ENCODE data around the gene SESN1.
"Not testable (repeated sequence)": the region's sequence is repeated elsewhere in the genome, so short reads cannot be mapped to it uniquely, and the experiment has no call there.

Gene SESN1

DNA sequence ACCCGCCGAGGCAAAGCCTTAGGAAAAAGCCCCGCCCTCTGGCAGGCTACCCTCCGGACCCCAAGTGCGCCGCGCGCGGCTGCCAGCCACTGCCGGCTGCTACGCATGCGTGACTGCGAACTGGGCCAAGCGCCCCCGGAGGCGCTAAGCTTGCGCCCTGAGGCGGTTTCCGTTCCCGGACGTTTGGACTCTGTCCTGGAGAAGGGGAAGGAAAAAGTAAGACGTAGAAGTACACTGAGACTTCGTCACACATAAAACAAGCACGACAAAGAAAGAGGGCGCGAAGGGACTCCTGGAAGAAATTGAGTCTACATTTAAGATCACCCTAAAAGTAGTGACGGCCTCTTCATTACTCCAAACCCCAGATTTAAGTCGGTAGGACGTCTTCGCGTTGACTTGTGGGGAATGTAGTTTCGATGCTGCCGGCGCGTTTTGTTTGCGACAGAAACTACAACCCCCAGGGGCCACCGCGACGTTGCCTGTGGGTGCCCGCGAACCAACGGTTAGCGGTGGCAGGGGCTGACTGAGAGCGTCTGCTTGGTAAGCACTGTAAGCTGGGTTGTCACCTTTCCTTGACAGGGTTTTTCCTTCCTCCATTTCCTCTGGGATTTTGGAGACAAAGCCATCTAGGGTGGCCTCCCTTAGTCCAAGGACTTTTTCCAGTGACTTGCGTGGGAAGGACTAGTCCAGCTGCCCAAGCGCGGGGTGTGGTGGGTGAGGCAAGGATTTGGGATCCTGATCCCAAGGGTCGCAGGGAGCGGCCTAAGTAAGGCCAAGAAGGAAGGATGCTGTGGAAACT, 589 bp upstream of the SESN1 start, which contains the start of gene CEP57L1:
CEP57L1 (plus strand) TSS at position 472 of the 799 bp plus-strand sequence. CDS start 49,715 bp downstream, outside the sequence.
- peak; percentile 92 for DNase-seq (ENCODE audit: low read depth)

DNA sequence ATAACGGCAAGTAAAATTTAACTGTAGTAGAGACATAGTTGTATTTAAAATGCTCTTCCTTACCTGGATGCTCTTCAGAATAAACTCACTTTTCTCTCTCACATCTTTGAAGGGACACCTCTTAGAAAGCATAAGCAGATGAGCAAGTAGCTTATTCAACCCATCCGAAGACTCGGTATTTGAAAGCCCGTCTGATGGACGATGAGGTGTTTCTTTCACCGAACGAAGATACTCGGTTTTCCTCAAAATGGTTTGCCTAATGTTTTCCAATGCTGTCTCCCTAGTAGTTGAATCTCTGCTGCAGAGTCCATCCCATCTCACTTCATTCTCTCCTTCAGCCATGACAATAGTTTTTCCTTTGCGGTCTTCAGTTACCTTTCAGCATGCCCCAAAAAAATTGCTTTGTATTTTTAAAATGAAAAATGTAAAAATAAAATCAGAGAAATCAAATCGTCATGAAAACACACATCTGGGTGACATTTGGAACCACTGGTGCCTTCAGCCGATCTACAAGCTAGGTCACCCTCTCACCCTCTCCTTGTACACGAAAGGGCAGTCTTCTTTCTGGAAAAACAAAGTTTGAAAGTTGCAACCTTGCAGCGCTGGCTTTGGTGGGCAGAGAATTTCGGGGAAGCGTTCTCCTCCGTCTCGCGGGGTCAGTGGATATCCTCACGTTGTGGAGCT, 772 bp downstream of the SESN1 start:
- no peak for DNase-seq (ENCODE audit: low read depth)

DNA sequence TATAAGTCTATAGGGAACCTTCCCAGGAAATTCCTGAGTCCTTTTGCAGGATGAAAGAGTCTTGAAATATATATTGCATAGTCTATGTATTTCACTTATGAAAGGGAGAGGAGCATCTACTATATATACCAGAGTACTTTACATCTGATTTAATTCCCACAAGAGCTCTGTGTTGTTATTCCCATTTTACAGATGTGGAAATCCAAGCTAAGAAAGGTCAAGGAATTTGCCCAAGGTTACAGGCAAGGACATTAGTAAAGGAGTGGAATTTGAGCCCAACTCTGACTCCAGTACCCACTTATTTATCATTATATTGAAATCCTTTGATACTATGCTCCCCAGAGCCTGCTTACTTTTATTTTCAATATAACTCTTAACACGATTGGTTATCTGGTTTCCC, 2.6 kb downstream of the SESN1 start:
- no peak for DNase-seq (ENCODE audit: low read depth)

DNA sequence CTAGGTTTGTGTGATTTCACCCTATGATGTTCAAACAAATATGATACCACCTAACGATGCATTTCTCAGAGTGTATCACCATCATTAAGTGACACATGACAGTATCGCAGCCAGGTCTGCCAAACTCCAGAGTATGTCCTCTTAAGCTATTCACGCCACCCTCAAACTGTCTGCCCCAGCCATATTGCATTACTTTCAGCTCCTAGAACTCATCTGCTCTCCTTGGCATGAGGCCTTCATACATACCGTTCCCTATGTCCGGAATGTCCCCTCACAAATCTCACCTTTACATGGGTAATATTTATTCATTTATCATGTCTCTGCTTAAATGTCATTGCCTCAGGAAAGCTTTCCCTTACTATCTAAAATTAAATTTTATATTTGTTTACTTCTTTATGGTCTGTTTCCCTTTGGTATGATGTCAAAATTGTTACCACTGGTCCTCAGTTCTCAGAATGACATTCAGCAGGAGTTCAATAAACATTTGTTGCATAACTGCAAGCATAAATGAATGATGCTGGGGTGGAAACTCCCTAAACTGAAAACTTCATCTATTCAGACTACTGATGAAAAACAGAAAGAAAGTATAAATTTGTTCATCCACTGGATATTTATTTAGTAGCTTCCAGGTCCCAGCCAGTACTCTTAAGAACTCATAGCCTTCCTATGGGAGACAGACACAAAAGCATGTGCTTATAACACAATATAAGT, 3.2 kb downstream of the SESN1 start:
- no peak for DNase-seq (ENCODE audit: low read depth)

DNA sequence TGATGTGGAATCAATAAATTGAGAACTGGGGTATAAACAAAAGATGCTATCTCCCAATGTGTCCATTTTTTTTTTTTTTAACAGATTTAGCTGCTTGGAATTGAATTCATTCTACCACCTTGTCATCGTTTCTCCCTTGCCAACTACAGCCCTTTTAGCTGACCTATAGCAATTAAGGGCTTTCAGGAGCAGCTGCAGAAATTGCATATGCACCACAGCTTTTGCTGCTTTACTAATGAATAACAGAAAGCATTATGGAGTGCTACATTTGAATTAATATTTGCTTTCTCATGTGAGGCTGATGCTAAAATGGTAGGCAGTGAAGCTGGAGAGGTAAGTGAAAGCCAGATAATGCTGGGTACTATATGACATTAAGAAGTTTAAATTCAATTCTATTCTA, 5.7 kb downstream of the SESN1 start:
- DNase-seq (ENCODE audit: low read depth), result no peak

DNA sequence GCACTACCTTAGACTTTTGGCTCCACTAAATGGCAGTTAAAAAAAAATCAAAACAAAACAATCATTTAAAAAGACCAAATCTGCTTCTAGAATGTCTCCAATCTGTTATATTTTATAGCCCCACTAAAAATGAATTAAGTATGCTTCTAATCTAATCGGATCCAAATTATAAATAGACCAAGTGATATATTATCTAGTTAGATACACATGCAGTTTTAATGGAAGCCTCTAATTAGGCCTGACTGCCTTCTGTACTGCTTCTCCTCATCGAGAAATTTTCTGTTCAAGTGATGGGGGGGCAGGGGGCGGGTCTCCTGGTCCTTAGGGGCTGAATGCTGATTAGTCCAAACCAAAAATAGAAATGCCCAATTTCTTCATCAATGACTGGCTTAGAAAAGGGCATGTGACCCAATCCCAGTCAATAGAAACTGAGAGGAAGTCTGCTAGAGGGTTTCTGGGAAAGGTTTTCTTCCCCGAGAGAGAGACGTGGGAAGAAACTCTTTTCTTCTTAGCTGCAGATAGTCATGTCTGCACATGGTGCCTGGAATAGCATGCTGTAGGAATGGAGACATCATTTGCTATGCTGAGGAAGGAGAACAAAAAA, 6.9 kb downstream of the SESN1 start:
- no peak for DNase-seq (ENCODE audit: low read depth)

DNA sequence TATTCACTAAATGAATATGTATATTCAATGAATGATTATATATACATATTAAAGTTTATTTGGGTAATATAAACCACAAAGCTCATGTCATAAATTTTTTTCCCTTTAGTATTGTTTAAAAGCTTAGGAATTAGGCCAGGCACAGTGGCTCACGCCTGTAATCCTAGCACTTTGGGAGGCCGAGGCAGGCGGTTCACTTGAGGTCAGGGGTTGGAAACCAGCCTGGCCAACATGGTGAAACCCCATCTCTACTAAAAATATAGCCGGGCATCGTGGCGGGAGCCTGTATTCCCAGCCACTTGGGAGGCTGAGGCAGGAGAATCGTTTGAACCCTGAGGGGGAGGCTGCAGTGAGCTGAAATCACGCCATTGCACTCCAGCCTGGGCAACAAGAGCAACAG, 10.5 kb downstream of the SESN1 start:
- DNase-seq (ENCODE audit: low read depth), result not testable (repeated sequence)

DNA sequence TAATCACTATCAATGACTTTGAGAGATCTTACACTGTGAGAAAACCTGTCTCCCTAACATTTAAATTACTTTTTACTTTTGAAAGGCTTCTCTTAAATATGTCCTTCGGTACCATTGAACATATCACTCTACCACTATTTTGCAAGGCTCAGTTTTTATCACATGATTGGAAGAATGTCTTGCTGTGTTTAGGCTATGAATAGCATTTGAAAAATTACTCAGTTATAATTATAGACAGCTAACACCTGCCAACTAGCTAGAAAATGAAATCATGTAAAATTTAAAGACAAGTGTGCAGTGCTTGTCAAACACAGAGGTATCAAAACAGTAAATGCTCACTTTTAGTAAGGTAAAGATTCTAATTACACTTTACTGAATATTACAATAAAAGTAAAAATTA, 11.0 kb downstream of the SESN1 start:
- DNase-seq (ENCODE audit: low read depth), result no peak

DNA sequence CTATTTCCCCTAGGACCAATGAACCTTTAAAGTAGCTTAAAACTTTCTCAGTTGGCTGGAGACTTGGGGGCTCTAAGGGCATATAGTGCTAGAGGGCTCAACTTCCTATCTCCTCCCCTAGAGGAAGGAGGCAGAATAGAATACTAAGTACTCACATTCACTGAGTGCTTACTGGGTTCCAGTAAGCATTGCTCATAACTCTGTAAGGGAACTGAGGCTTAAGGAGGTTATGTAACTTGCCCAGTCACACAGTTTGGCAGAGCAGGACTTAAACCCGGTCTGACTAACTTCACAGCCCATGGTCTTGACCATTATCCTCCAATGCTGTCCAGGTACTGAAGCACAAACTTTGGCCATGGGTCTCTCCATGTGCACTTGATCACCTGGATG, 12.5 kb downstream of the SESN1 start:
- DNase-seq (ENCODE audit: low read depth), result no peak

DNA sequence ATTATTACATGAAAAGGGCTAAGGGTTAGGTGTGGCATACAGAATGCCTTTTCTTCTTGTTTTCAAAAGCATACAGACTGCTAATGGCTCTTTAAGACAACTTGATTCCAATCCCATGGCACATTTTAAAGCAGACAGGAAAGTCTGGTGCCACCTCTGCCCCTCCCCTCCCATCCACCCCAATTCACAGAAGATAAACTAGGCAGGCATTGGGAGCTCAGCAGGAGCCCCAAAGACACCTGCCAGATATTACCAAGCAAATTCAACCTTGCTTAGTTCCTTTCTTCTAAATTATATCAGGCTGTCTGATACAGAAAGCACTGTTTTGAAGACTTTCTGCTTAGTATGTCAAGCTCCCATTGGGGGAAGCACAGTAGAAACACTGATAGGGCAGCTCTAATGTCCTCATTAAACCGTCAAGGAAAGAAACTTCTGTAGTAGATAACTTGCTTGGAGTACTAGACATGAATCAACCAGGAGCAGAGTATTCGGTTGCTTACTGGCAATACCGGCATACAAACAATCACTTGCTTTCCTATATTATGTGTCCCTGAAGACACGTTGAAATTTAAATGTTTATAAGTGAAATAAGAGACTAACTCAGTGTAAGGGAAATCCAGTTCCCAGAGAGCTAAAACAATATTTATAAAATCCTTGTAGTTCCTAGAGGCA, 13.0 kb downstream of the SESN1 start:
- DNase-seq (ENCODE audit: low read depth), result no peak

DNA sequence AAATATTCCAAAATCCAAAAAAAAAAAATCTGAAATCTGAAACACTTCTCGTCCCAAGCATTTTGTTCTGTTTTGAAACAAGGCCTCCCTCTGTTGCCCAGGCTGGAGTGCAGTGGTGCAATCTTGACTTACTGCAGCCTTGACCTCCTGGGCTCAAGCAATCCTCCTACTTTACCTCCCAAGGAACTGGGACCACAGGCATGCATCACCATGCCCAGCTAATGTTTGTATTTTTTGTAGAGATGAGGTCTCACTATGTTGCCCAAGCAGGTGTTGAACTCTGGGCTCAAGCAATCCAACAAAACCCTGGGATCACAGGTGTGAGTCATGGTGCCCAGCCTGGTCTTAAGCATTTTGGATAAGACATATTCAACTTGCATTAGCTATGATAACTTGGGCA, 13.6 kb downstream of the SESN1 start:
- DNase-seq (ENCODE audit: low read depth), result no peak

DNA sequence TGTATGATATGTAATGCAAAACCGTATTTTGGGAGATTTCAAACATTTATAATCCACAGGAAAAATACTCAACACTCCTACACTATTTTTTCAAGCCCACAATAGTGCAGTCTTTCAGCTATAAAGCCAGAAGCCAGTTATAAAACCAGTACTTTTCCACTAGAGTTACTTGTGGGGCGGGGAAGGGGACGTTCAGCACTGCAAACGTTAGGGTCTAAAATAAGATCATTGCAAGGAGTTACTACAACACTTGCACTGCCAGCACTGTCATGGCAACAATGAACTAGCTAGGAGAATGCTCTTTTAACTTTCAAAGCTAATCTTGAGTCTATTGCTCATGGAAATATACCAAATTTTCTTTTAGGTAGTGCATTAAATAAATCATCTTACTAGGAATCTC, 14.7 kb downstream of the SESN1 start:
- no peak for DNase-seq (ENCODE audit: low read depth)

DNA sequence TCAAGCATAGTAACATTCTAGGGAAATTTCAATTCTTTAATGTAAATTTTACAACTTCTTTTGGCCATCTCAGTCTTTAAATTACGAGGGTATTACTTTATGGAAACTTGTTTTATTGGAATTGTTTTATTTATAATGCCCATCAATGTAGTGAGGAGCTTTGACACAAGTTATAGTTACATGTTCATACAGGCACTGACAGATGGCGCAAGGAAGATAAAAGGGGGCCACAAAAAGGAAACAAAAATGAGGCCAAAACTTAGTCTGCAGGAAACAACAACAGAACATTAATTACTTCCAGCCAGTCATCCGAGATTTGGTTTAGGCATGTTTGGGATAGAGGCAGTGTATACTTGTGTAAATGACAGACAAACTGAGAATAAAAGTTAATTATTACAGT, 18.3 kb downstream of the SESN1 start:
- DNase-seq (ENCODE audit: low read depth), result no peak

DNA sequence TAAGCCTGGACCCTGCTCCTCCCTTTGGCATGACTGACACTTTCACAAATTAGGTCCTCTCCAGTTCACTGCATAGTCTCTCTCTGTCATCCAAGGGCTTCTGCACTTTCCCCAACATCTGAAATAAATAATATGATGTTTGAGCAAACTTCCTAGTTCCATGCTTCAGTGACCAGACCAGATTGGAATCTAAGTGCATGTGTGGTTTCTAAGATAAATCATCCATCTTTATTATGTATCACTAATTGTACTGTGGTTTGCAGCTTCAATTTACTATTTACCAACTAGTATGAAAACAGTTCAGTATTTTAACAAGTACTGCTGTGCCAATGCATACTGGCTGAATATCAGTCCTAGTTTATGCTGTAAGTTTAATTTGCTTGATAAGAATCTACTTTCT, 18.7 kb downstream of the SESN1 start:
- DNase-seq (ENCODE audit: low read depth), result no peak

DNA sequence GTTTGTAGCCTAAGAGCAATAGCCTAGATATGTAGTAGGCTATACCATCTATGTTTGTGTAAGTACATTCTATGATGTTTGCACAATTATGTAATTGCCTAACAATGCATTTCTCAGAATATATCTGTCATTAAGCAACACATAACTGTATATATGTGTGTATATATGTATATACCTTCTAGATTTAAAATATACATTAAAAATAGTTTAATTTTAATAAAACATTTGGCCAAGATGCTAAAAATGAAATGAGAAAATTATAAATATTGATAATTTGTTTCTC, 20.6 kb downstream of the SESN1 start:
- DNase-seq (ENCODE audit: low read depth), result no peak

DNA sequence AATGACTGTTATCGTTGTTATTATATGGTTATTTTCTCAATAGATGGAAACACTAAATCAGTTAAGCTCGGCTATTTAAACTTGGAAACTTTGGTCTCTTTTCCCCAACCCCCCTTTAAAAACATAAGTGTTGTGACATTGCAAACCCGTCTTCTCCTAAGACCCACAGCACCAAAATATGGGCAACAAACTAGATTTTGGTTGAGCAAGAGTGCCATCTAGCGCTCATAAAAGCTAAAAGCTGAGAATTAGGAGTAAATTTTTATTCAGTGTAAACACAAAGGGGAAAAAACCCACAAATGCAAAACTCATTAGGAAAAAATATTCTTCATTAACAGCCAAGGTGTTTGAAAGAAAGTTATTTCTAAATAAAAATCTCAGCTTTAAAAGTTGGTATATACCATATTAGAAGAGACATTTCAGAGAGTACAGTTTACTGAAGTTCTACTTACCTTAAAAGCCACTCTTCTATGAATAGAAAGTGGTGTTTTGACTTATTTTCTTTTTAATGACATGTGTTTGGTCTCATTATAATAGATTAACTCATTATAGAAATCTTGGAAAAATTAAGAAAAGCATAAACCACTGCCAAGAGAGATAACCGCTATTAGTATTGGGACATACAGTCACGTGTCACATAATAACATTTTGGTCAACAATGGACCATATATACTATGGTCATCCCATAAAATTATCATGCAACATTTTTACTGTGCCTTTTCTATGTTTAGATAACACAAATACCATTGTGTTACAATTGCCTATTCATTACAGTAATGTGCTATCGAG, 21.1 kb downstream of the SESN1 start:
- DNase-seq (ENCODE audit: low read depth), result peak; percentile 39

DNA sequence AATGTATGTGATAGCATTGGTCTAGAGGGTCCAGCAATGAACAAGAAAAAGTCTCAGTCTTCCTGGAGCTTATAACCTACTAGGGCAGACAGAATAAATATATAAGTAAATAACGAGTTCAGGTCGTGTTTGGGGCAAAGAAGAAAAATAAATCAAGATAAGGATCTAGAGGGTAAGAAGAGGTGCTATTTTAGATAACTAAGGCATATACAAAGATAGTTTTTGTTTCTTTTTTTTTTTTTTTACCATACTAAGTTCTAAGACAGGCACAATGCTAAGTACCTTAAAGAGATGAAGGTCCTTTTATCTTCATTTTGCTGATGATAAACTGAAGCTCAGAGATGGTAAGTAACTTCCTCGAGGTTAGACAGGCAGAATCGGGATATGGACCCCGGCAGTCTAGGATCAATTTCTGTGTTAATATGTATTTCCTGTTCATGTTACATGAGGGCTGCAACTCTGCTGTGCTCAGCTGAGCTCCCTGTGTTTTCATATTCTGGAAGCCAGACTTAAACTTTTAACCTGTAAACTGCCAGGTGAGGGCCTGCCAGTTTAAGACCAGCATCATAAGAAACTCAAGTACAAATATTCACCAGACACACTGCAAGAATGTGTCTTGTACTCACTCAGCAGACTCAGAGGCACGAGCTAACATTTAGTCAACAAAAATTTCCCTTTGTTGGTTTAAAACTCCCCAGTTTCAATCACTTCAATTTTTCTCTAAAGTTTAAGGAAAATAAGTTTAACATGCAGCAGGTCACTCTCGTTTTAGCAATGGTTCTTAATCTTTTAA, 23.3 kb downstream of the SESN1 start:
- no peak for DNase-seq (ENCODE audit: low read depth)

DNA sequence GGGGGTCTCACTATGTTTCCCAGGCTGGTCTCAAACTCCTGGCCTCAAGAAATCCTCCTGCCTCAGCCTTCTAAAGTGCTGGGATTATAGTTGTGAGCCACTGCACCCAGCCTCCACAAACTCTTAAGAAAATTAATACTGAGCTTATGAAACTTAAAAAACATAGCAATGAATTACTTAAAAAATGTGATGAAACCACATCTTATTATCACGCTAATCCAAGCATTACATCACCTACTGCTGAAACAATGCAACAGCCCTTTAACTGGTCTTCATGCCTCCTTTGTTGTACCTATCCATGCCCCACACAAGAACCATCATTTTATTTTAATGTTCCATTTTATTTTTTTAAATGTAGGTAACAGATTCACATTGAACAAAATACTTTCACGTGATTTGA, 24.9 kb downstream of the SESN1 start:
- no peak for DNase-seq (ENCODE audit: low read depth)

DNA sequence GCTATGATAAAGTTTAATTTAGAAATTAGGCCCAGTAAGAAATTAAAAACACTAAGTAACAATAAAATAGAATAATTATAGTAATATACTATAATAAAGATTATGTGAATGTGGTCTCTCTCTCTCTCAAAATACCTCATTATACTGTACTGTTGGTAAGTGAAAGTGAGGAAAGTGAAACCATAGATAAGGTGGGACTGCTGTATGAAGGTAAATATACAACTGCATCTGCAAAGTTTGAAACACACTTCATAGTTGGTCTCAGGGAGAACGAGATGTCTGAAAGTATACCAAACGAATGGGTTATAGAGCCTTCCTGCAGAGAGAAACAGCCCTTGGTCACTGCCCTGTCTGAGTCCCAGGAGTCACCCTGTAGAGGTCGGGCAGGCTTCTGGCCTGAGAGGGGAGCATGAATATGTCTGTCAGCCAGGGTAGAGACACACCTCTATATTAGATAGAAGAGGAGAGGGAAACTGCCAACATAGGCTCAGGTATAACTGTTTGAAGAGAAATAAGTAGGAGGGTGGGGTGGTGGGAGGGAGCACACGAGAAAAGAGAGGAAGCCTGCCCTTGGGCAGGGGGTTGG, 31.8 kb downstream of the SESN1 start:
- DNase-seq (ENCODE audit: low read depth), result no peak

DNA sequence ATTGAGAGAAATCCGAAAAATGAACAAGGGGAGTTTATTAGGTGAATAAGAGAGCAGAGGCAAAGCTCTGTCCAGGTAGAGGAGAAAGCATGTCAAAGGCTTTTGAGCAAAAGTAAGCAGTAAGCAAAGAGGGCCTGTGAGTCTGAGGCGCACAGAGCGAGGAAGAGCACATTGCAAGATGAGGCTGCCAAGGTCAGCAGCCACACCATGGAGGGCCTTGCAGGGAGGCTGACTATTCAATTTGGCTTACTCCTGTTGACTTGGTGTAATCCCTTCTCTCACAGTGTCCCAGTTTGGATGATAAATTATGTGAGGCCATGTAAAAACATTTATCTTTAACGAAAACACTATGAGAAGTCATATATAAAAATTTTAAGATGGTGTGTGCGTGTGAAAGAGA, 32.4 kb downstream of the SESN1 start:
- DNase-seq (ENCODE audit: low read depth), result no peak

Measured in activated gamma-delta T cell treated with anti-CD3 and anti-CD28 coated beads, Interleukin-2, amount 50 U/mL, for 16 hours (primary cell).